Measurements from ENCODE around the gene VTI1A. TPM values are rescaled to one million over a fixed set of nuclear protein-coding genes. Genes with fewer than 3 reads are reported as not detected.
A peak's percentile ranks its signal among the peaks of the same experiment; 100 is the strongest.

VTI1A gene
- polyA plus RNA-seq, 2 of the 4 experiments (the other 2 are of a cell fraction) = 17.0 to 25.3 TPM

- DNase-seq (ENCODE audit: low read depth in 1 of 2, low spot score in 1 of 2) = no peak
- CTCF ChIA-PET = interaction anchor here (0.8 kb wide), 1 partner anchor 92 kb away, joined by 3 read pairs; no protein-coding TSS in a partner anchor
- no peak for FAIRE-seq
- peaks cover 17% of the 10 kb centered on the region; the same call in 2 of the 3 replicates for H3K4me1 ChIP-seq
- WGBS (ENCODE audit: missing lambda C conversion rate) = 70% methylated on average over 6 of the region's 6 CpGs
- ATAC-seq = no peak
- peak overlapping the region; percentile 37 for H3K4me2 ChIP-seq
- no peak overlapping the region for H3K4me3 ChIP-seq
- H3K27ac ChIP-seq = no peak overlapping the region
- H3K9me3 ChIP-seq = no peaks in the 10 kb centered on the region
- TF ChIP-seq MAFK (IDR thresholded peaks at IDR 0.05; ENCODE audit: partially characterized antibody) (peak; percentile 96), CHD2 (IDR thresholded peaks at IDR 0.05; ENCODE audit: low read length, partially characterized antibody) (no peak), HEYL (CRISPR knock-in tag; IDR thresholded peaks at IDR 0.05) (no peak), EHMT2 (IDR thresholded peaks at IDR 0.05; ENCODE audit: low read depth) (no peak), CBX2 (IDR thresholded peaks at IDR 0.05; ENCODE audit: borderline replicate concordance, low read depth) (no peak)
- POLR2A ChIA-PET = no interaction called here
These were observed 85.2 kb downstream of the VTI1A start for GRCh38 chr10:112532189-112532588.

- WGBS (ENCODE audit: missing lambda C conversion rate) = 74% methylated on average over 2 of the region's 2 CpGs
- FAIRE-seq (peak; percentile 32), ATAC-seq (no peak), DNase-seq (ENCODE audit: low read depth in 1 of 2, low spot score in 1 of 2) (no peak)
- Histone ChIP-seq H3K4me1 (peaks cover 9% of the 10 kb centered on the region; the same call in 2 of the 3 replicates), H3K27ac (no peak overlapping the region), H3K4me3 (no peak overlapping the region), H3K9me3 (no peaks in the 10 kb centered on the region), H3K4me2 (peak overlapping the region; percentile 37; the same call in 1 of the 3 replicates)
- CTCF ChIA-PET = no interaction called here
- TF ChIP-seq RARB (CRISPR knock-in tag; IDR thresholded peaks at IDR 0.05) (no peak), RAD21 (conservative IDR thresholded peaks at IDR 0.05 in 1 of 2, IDR thresholded peaks at IDR 0.05 in 1 of 2) (no peak), MAX (IDR thresholded peaks at IDR 0.05) (no peak), MAFK (IDR thresholded peaks at IDR 0.05; ENCODE audit: partially characterized antibody) (no peak), MYC (IDR thresholded peaks at IDR 0.05; ENCODE audit: borderline replicate concordance, low read length) (no peak), CTCF (IDR thresholded peaks at IDR 0.05) (no peak), ESRRA (IDR thresholded peaks at IDR 0.05; ENCODE audit: borderline replicate concordance, low read length) (no peak), ZC3H11A (IDR thresholded peaks at IDR 0.05) (no peak), EHMT2 (IDR thresholded peaks at IDR 0.05; ENCODE audit: low read depth) (no peak), RCOR1 (IDR thresholded peaks at IDR 0.05; ENCODE audit: low read depth, low read length) (no peak), HES2 (IDR thresholded peaks at IDR 0.05) (no peak), E2F6 (IDR thresholded peaks at IDR 0.05; ENCODE audit: borderline replicate concordance, low read depth) (no peak)
- TF ChIP-seq, protein P1, sequence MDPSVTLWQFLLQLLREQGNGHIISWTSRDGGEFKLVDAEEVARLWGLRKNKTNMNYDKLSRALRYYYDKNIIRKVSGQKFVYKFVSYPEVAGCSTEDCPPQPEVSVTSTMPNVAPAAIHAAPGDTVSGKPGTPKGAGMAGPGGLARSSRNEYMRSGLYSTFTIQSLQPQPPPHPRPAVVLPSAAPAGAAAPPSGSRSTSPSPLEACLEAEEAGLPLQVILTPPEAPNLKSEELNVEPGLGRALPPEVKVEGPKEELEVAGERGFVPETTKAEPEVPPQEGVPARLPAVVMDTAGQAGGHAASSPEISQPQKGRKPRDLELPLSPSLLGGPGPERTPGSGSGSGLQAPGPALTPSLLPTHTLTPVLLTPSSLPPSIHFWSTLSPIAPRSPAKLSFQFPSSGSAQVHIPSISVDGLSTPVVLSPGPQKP (IDR thresholded peaks at IDR 0.05; ENCODE audit: low read depth, low read length) = no peak
- POLR2A ChIA-PET = no interaction called here
These were observed 85.9 kb downstream of the VTI1A start for GRCh38 chr10:112532956-112533355.

- DNase-seq (ENCODE audit: low read depth in 1 of 2, low spot score in 1 of 2) = no peak
- TF ChIP-seq JUN (IDR thresholded peaks at IDR 0.05) (no peak), MAX (IDR thresholded peaks at IDR 0.05) (no peak), FOSB (CRISPR knock-in tag; IDR thresholded peaks at IDR 0.05) (no peak), FOSL2 (IDR thresholded peaks at IDR 0.05) (no peak), FOSL2 (CRISPR knock-in tag; IDR thresholded peaks at IDR 0.05) (no peak), CBX2 (IDR thresholded peaks at IDR 0.05; ENCODE audit: borderline replicate concordance, low read depth) (no peak), RNF2 (IDR thresholded peaks at IDR 0.05; ENCODE audit: borderline replicate concordance, low read depth) (no peak), GATA3 (IDR thresholded peaks at IDR 0.05; ENCODE audit: borderline replicate concordance) (no peak), HOXB5 (CRISPR knock-in tag; IDR thresholded peaks at IDR 0.05) (no peak), ESRRA (IDR thresholded peaks at IDR 0.05; ENCODE audit: borderline replicate concordance, low read length) (no peak), BHLHE40 (IDR thresholded peaks at IDR 0.05; ENCODE audit: low read depth, low read length) (no peak), CBX8 (IDR thresholded peaks at IDR 0.05) (no peak)
- H3K27ac ChIP-seq = no peak overlapping the region
- WGBS (ENCODE audit: missing lambda C conversion rate) = 78% methylated on average over 1 of the region's 1 CpG
- no peak for FAIRE-seq
- H3K9me3 ChIP-seq = no peaks in the 10 kb centered on the region
- H3K4me3 ChIP-seq = no peak overlapping the region
- ChIA-PET CTCF (no interaction called here), POLR2A (no interaction called here)
- peaks cover 6% of the 10 kb centered on the region; the same call in 1 of the 3 replicates for H3K4me1 ChIP-seq
- ATAC-seq = no peak
- H3K4me2 ChIP-seq = no peak overlapping the region
These were observed 86.9 kb downstream of the VTI1A start for GRCh38 chr10:112533916-112534315.

Data from A549 (cell line).